HCT116 (cell line): Measurements from ENCODE around the gene PKDCC. TPM values are rescaled to one million over a fixed set of nuclear protein-coding genes. Genes with fewer than 3 reads are reported as not detected.

Experiments used
- ATAC-seq: fragments of 200-7000 bp; cut with Tn5 transposase; 2 replicates; pipeline ENCODE4 v1.9.1; 2020; ENCODE audit warnings: mild to moderate bottlenecking, moderate library complexity
- BruUV-seq: library from RNA; stranded (reverse); fragments of 400-500 nt; replicated peaks from 2 replicates; lab custom pipeline; 2021; lab: Mats Ljungman, UMichigan
- CTCF ChIA-PET: fragments of 300-600 bp; sonication (Branson Sonifier 250); formaldehyde crosslinking; loops from one replicate; lab custom pipeline; 2021; ENCODE audit warnings: antibody characterized with exemption; lab: Charles Lee
- POLR2A ChIA-PET: fragments of 300-600, 350-600 bp; sonication (Branson Sonifier 250); formaldehyde crosslinking; loops from one replicate; lab custom pipeline; 2021; ENCODE audit warnings: antibody characterized with exemption; lab: Charles Lee
- RAD21 ChIA-PET, 2 experiments: fragments of 300-600 bp; sonication (Branson Sonifier 250); formaldehyde crosslinking; loops; one replicate each; lab custom pipeline; 2023; ENCODE audit warnings: low total read pairs in 2 of 2; ENCODE audit not compliant: uncharacterized antibody in 2 of 2, unreplicated experiment in 2 of 2, low non-redundant PET in 1 of 2; lab: Charles Lee
- DNase-seq: peaks from one replicate; pipeline ENCODE4 v3.0.0-alpha.2; 2010; ENCODE audit warnings: low read depth, low spot score
- H2AFZ ChIP-seq: fragments of 200-600 bp; shearing (Covaris generic), sonication (generic); 2 replicates; pipeline ENCODE4 v1.6.1; 2017; ENCODE audit warnings: low read depth, mixed run types, mixed read lengths, antibody characterized with exemption, low read length; ENCODE audit not compliant: poor library complexity, severe bottlenecking
- H3K27ac ChIP-seq: 2 replicates; pipeline ENCODE4 v1.5.1; 2012; ENCODE audit warnings: low read depth, low read length
- H3K27me3 ChIP-seq: fragments of 200-600 bp; sonication (generic); 2 replicates; pipeline ENCODE4 v1.6.1; 2016; ENCODE audit warnings: mixed run types, low read length, mixed read lengths; ENCODE audit not compliant: insufficient read depth
- H3K36me3 ChIP-seq, 2 experiments: fragments of 200-500 bp in 1 of 2; fragments of 200-600 bp in 1 of 2; sonication (Bioruptor generic) in 1 of 2; sonication (generic) in 1 of 2; 2 replicates each; pipeline versions ENCODE4 v1.5.1 to v1.6.1; 2014 to 2016; ENCODE audit warnings: low read length in 2 of 2, inconsistent platforms in 1 of 2, mixed read lengths in 1 of 2, mixed run types in 1 of 2; ENCODE audit not compliant: insufficient read depth in 2 of 2, control insufficient read depth in 1 of 2
- H3K4me1 ChIP-seq, 2 experiments: fragments of 200-600 bp in 1 of 2; sonication (generic) in 1 of 2; 2 replicates each; pipeline versions ENCODE4 v1.5.1 to v1.6.1; 2012 to 2017; ENCODE audit warnings: low read length in 2 of 2, inconsistent platforms in 1 of 2, mild to moderate bottlenecking in 1 of 2, mixed read lengths in 1 of 2, mixed run types in 1 of 2, moderate library complexity in 1 of 2; ENCODE audit not compliant: insufficient read depth in 2 of 2, control insufficient read depth in 1 of 2
- H3K4me2 ChIP-seq: fragments of 200-600 bp; sonication (generic); 2 replicates; pipeline ENCODE4 v1.6.1; 2017; ENCODE audit warnings: mixed run types, low read length, mixed read lengths
- H3K4me3 ChIP-seq, 2 experiments: fragments of 200-600 bp in 1 of 2; sonication (generic) in 1 of 2; replicated peaks in 1 of 2; 2 replicates each; pipeline ENCODE4 v1.5.1; 2011 to 2016; ENCODE audit warnings: low read length in 2 of 2, control low read depth in 1 of 2, low read depth in 1 of 2, mild to moderate bottlenecking in 1 of 2, mixed read lengths in 1 of 2, mixed run types in 1 of 2
- H3K79me2 ChIP-seq: fragments of 200-600 bp; sonication (generic); 2 replicates; pipeline ENCODE4 v1.6.1; 2017; ENCODE audit warnings: mild to moderate bottlenecking, mixed run types, low read length, moderate library complexity, mixed read lengths; ENCODE audit not compliant: insufficient read depth
- H3K9ac ChIP-seq: fragments of 200-600 bp; sonication (generic); 2 replicates; pipeline ENCODE4 v1.6.1; 2016; ENCODE audit warnings: low read length, mixed read lengths
- H3K9me2 ChIP-seq: fragments of 200-600 bp; sonication (generic), shearing (Covaris generic); 2 replicates; pipeline ENCODE4 v1.6.1; 2017; ENCODE audit warnings: mixed run types, mild to moderate bottlenecking, moderate library complexity; ENCODE audit not compliant: insufficient read depth
- H3K9me3 ChIP-seq, 2 experiments: fragments of 200-500 bp in 1 of 2; fragments of 200-600 bp in 1 of 2; sonication (Bioruptor generic) in 1 of 2; sonication (generic) in 1 of 2; 2 replicates each; pipeline ENCODE4 v1.6.1; 2014 to 2017; ENCODE audit warnings: low read length in 2 of 2, mixed read lengths in 2 of 2, inconsistent platforms in 1 of 2, low read depth in 1 of 2, mild to moderate bottlenecking in 1 of 2, mixed run types in 1 of 2, moderate library complexity in 1 of 2; ENCODE audit not compliant: control insufficient read depth in 1 of 2, insufficient read depth in 1 of 2
- H4K20me1 ChIP-seq: fragments of 200-600 bp; sonication (generic), shearing (Covaris generic); 2 replicates; pipeline ENCODE4 v1.6.1; 2017; ENCODE audit warnings: mixed run types, mild to moderate bottlenecking, moderate library complexity; ENCODE audit not compliant: insufficient read depth
- EGR1 ChIP-seq: IDR thresholded peaks from 2 replicates; pipeline ENCODE4 v1.6.1; 2012; ENCODE audit warnings: low read depth
- ELF1 ChIP-seq: IDR thresholded peaks from 2 replicates; pipeline ENCODE4 v1.6.1; 2012; ENCODE audit warnings: low read depth, borderline replicate concordance
- POLR2AphosphoS5 ChIP-seq: IDR thresholded peaks from 2 replicates; pipeline ENCODE4 v1.6.1; 2011; ENCODE audit warnings: mild to moderate bottlenecking, low read depth, low read length, moderate library complexity
- RAD21 ChIP-seq: IDR thresholded peaks from 2 replicates; pipeline ENCODE4 v1.6.1; 2012; ENCODE audit warnings: low read depth, mild to moderate bottlenecking
- SIN3A ChIP-seq: IDR thresholded peaks from 2 replicates; pipeline ENCODE4 v1.6.1; 2012; ENCODE audit warnings: low read depth
- SRF ChIP-seq: IDR thresholded peaks from 2 replicates; pipeline ENCODE4 v1.6.1; 2012; ENCODE audit warnings: low read depth
- YY1 ChIP-seq: IDR thresholded peaks from 2 replicates; pipeline ENCODE4 v1.6.1; 2011; ENCODE audit warnings: low read length, low read depth, moderate library complexity, mild to moderate bottlenecking; ENCODE audit not compliant: insufficient replicate concordance; ENCODE audit errors: extremely low read depth
- ZFX ChIP-seq: fragments of 450-650 bp; IDR thresholded peaks from 2 replicates; pipeline ENCODE4 v1.6.1; 2017
- intact Hi-C: fragments of 100-400 bp; cut with micrococcal nuclease; formaldehyde crosslinking; loops from 2 replicates; pipeline ENCODE4 v1.10.0; 2022
- total RNA-seq: library from RNA; stranded (reverse); gene quantifications from one replicate; pipeline ENCODE4 v1.2.1, GENCODE V29; 2021; ENCODE audit not compliant: unreplicated experiment
- TF ChIP-seq, protein P1 (sequence below): IDR thresholded peaks from 2 replicates; pipeline ENCODE4 v1.6.1; 2012; ENCODE audit warnings: low read depth
- TF ChIP-seq, protein P2 (sequence below), 3 experiments: fragments of 200-600 bp in 1 of 3; sonication (generic) in 1 of 3; IDR thresholded peaks in 2 of 3; conservative IDR thresholded peaks in 1 of 3; 2 replicates each; pipeline ENCODE4 v1.5.1; 2012 to 2017; ENCODE audit warnings: low read depth in 2 of 3, low read length in 2 of 3, antibody characterized with exemption in 1 of 3, borderline replicate concordance in 1 of 3, control low read depth in 1 of 3, mild to moderate bottlenecking in 1 of 3, mixed read lengths in 1 of 3, mixed run types in 1 of 3, moderate library complexity in 1 of 3; ENCODE audit not compliant: insufficient read depth in 1 of 3
- TF ChIP-seq, protein P3 (sequence below): IDR thresholded peaks from 2 replicates; pipeline ENCODE4 v1.6.1; 2012

PKDCC gene
- total RNA-seq, 1 experiment from 2014 or later: 0.84 TPM

DNA sequence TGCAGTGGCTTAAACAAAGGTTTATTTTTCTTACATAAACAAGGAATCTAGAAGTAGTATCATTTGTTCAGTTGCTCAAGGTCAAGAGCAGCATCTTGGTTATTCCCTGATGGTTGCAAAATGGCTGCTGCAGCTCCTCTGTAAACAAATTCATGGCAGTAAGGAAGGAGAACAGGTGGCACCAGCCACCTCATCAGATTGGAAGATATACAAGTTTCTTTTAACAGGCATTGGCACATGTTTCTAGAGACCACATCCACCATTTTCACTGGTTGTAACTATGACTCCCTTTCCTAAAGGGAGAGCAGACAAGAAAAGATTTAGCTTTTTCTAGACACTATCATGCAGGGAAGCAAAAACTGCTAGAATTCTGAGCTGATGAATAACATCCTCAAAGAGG, 46.3 kb downstream of the PKDCC start:
- Histone ChIP-seq H3K4me1 (no peaks in the 10 kb centered on the region), H3K9ac (no peak overlapping the region), H2AFZ (no peak overlapping the region), H3K36me3 (no peaks in the 10 kb centered on the region), H3K27me3 (peaks cover 19% of the 10 kb centered on the region; the same call in 1 of the 2 replicates), H3K9me2 (no peaks in the 10 kb centered on the region), H3K79me2 (no peaks in the 10 kb centered on the region), H3K9me3 (no peaks in the 10 kb centered on the region), H4K20me1 (no peaks in the 10 kb centered on the region), H3K27ac (no peak overlapping the region), H3K4me2 (no peak overlapping the region), H3K4me3 (no peak overlapping the region)
- DNase-seq (no peak), ATAC-seq (no peak)
- no TSS peak for BruUV-seq
- intact Hi-C loops: no loop called here
- POLR2A ChIA-PET: no interaction called here
- TF ChIP-seq SRF (no peak), YY1 (no peak), ZFX (no peak)
- TF ChIP-seq, protein P1, sequence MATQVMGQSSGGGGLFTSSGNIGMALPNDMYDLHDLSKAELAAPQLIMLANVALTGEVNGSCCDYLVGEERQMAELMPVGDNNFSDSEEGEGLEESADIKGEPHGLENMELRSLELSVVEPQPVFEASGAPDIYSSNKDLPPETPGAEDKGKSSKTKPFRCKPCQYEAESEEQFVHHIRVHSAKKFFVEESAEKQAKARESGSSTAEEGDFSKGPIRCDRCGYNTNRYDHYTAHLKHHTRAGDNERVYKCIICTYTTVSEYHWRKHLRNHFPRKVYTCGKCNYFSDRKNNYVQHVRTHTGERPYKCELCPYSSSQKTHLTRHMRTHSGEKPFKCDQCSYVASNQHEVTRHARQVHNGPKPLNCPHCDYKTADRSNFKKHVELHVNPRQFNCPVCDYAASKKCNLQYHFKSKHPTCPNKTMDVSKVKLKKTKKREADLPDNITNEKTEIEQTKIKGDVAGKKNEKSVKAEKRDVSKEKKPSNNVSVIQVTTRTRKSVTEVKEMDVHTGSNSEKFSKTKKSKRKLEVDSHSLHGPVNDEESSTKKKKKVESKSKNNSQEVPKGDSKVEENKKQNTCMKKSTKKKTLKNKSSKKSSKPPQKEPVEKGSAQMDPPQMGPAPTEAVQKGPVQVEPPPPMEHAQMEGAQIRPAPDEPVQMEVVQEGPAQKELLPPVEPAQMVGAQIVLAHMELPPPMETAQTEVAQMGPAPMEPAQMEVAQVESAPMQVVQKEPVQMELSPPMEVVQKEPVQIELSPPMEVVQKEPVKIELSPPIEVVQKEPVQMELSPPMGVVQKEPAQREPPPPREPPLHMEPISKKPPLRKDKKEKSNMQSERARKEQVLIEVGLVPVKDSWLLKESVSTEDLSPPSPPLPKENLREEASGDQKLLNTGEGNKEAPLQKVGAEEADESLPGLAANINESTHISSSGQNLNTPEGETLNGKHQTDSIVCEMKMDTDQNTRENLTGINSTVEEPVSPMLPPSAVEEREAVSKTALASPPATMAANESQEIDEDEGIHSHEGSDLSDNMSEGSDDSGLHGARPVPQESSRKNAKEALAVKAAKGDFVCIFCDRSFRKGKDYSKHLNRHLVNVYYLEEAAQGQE: no peak
- RAD21 ChIA-PET: no interaction called here
- CTCF ChIA-PET: interaction anchor here (1.3 to 4.7 kb wide), 3 partner anchors 183 to 241 kb away, joined by 3 to 54 read pairs (median 12); no protein-coding TSS in a partner anchor

DNA sequence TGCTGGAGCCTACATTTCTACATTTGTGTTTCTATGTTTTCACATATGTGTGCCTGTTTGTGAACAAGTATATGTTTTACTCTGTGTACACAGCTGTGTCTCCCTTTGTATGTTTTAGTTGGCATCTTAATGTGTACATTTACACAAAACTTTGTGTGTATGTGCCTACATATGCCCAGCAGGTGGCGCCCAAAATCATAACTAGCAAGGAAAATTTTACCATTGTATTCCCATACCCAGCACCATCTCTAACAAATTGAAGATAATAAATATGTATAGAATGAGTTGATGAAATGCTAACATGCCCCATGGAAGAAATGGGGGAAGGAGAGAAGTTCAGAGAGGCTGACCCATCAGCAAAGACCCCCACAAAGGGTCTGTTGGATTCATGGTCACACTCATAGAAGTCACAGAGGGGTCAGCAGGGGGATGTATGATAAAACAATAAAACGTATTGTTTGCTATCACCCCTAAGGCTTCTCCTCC, 48.1 kb downstream of the PKDCC start:
- Histone ChIP-seq H3K79me2 (no peaks in the 10 kb centered on the region), H3K9me3 (no peaks in the 10 kb centered on the region), H3K9ac (no peak overlapping the region), H3K4me2 (no peak overlapping the region), H3K27ac (no peak overlapping the region), H3K9me2 (no peaks in the 10 kb centered on the region), H3K36me3 (no peaks in the 10 kb centered on the region), H3K4me1 (no peaks in the 10 kb centered on the region), H4K20me1 (no peaks in the 10 kb centered on the region), H3K4me3 (no peak overlapping the region), H3K27me3 (peaks cover 19% of the 10 kb centered on the region; the same call in 1 of the 2 replicates), H2AFZ (peak overlapping the region; percentile 78)
- ATAC-seq (peak; percentile 84), DNase-seq (peak; percentile 48)
- CTCF ChIA-PET: interaction anchor here (0.8 to 4.7 kb wide), 10 partner anchors 9 to 243 kb away, joined by 3 to 54 read pairs (median 6); no protein-coding TSS in a partner anchor
- RAD21 ChIA-PET: interaction anchor here in 1 of 2 experiments (0.7 to 1.3 kb wide), 2 partner anchors 142 to 232 kb away, joined by 3 to 4 read pairs; no protein-coding TSS in a partner anchor
- TF ChIP-seq SIN3A: no peak
- TF ChIP-seq, protein P2, sequence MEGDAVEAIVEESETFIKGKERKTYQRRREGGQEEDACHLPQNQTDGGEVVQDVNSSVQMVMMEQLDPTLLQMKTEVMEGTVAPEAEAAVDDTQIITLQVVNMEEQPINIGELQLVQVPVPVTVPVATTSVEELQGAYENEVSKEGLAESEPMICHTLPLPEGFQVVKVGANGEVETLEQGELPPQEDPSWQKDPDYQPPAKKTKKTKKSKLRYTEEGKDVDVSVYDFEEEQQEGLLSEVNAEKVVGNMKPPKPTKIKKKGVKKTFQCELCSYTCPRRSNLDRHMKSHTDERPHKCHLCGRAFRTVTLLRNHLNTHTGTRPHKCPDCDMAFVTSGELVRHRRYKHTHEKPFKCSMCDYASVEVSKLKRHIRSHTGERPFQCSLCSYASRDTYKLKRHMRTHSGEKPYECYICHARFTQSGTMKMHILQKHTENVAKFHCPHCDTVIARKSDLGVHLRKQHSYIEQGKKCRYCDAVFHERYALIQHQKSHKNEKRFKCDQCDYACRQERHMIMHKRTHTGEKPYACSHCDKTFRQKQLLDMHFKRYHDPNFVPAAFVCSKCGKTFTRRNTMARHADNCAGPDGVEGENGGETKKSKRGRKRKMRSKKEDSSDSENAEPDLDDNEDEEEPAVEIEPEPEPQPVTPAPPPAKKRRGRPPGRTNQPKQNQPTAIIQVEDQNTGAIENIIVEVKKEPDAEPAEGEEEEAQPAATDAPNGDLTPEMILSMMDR (IDR thresholded peaks at IDR 0.05 in 2 of 3, conservative IDR thresholded peaks at IDR 0.05 in 1 of 3; ENCODE audit: borderline replicate concordance in 1 of 3, insufficient read depth in 1 of 3, low read depth in 2 of 3, low read length in 2 of 3): peak; percentile 71 to 96 (median 87)
- no peak for TF ChIP-seq POLR2AphosphoS5
- TF ChIP-seq, protein P3, sequence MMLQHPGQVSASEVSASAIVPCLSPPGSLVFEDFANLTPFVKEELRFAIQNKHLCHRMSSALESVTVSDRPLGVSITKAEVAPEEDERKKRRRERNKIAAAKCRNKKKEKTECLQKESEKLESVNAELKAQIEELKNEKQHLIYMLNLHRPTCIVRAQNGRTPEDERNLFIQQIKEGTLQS: no peak
- TF ChIP-seq ELF1: no peak
- TF ChIP-seq SRF: no peak
- peak; percentile 94 for TF ChIP-seq RAD21
- no peak for TF ChIP-seq EGR1
- BruUV-seq: no TSS peak
- POLR2A ChIA-PET: no interaction called here
- intact Hi-C loops: loop anchor here (1.0 kb wide), 4 partner anchors 100 to 567 kb away; no protein-coding TSS in a partner anchor
